LHCN-M2 (cell line): ENCODE results near the gene XRN2. TPM values are rescaled to one million over a fixed set of nuclear protein-coding genes. Genes with fewer than 3 reads are reported as not detected.

Experiments used
- DNase-seq: peaks from one replicate; pipeline ENCODE4 v3.0.0-alpha.2; 2012; ENCODE audit warnings: low read depth
- total RNA-seq: library from RNA; depleted of rRNA; stranded (reverse); fragments of >200 nt; gene quantifications from 2 replicates; pipeline ENCODE4 v1.2.3, GENCODE V29; 2014

XRN2 gene
- total RNA-seq, 1 experiment from 2014 or later, result 125 TPM

GRCh38 chr20:21301940-21302663 is 1.0 kb upstream of the XRN2 start:
- DNase-seq, result no peak

- peak; percentile 23 for DNase-seq
Observed at GRCh38 chr20:21302664-21303060, 469 bp upstream of the XRN2 start.

GRCh38 chr20:21303872-21304586 is 898 bp downstream of the XRN2 start:
- DNase-seq, result no peak

- no peak for DNase-seq
Observed at GRCh38 chr20:21308340-21308739, 5.2 kb downstream of the XRN2 start.

- DNase-seq, result no peak
Observed at GRCh38 chr20:21309678-21310467, 6.7 kb downstream of the XRN2 start.

- no peak for DNase-seq
Observed at GRCh38 chr20:21312813-21313474, 9.8 kb downstream of the XRN2 start.

GRCh38 chr20:21315138-21315537 is 12.0 kb downstream of the XRN2 start:
- DNase-seq, result peak; percentile 85

GRCh38 chr20:21322083-21322710 is 19.1 kb downstream of the XRN2 start:
- DNase-seq, result peak; percentile 64

- DNase-seq, result peak; percentile 37
Observed at GRCh38 chr20:21322921-21323331, 19.8 kb downstream of the XRN2 start.

GRCh38 chr20:21323640-21324039 is 20.5 kb downstream of the XRN2 start:
- peak; percentile 85 for DNase-seq

- DNase-seq, result no peak
Observed at GRCh38 chr20:21324126-21324525, 21.0 kb downstream of the XRN2 start.

GRCh38 chr20:21325296-21325695 is 22.2 kb downstream of the XRN2 start:
- no peak for DNase-seq

GRCh38 chr20:21326700-21327099 is 23.6 kb downstream of the XRN2 start:
- no peak for DNase-seq

GRCh38 chr20:21336455-21337151 is 33.5 kb downstream of the XRN2 start:
- DNase-seq, result no peak

- no peak for DNase-seq
Observed at GRCh38 chr20:21338291-21338690, 35.2 kb downstream of the XRN2 start.

- DNase-seq, result no peak
Observed at GRCh38 chr20:21339499-21339898, 36.4 kb downstream of the XRN2 start.

- no peak for DNase-seq
Observed at GRCh38 chr20:21340991-21341697, 38.0 kb downstream of the XRN2 start.

- no peak for DNase-seq
Observed at GRCh38 chr20:21342656-21343345, 39.7 kb downstream of the XRN2 start.

GRCh38 chr20:21344206-21344900 is 41.2 kb downstream of the XRN2 start:
- DNase-seq, result no peak
